Glutamatergic neuron (in vitro differentiated cells): Measurements from ENCODE around the gene SATL1. TPM values are rescaled to one million over a fixed set of nuclear protein-coding genes. Genes with fewer than 3 reads are reported as not detected.
A peak's percentile ranks its signal among the peaks of the same experiment; 100 is the strongest.

Source experiments
- DNase-seq: peaks from one replicate; pipeline ENCODE4 v3.0.0; 2022
- H3K27ac Mint-ChIP-seq: one replicate; pipeline ENCODE4 v1.8.0; 2020; ENCODE audit warnings: mild to moderate bottlenecking, mixed read lengths, inconsistent platforms; ENCODE audit not compliant: unreplicated experiment
- H3K27me3 Mint-ChIP-seq: one replicate; pipeline ENCODE4 v1.8.0; 2020; ENCODE audit warnings: mild to moderate bottlenecking, moderate library complexity, mixed read lengths, inconsistent platforms; ENCODE audit not compliant: unreplicated experiment
- H3K36me3 Mint-ChIP-seq: one replicate; pipeline ENCODE4 v1.8.0; 2020; ENCODE audit warnings: mild to moderate bottlenecking, mixed read lengths, inconsistent platforms; ENCODE audit not compliant: unreplicated experiment
- H3K4me1 Mint-ChIP-seq: one replicate; pipeline ENCODE4 v1.8.0; 2020; ENCODE audit warnings: mild to moderate bottlenecking, low read depth, mixed read lengths, inconsistent platforms; ENCODE audit not compliant: unreplicated experiment
- H3K4me3 Mint-ChIP-seq: one replicate; pipeline ENCODE4 v1.8.0; 2020; ENCODE audit warnings: mild to moderate bottlenecking, mixed read lengths, inconsistent platforms; ENCODE audit not compliant: unreplicated experiment
- H3K9me3 Mint-ChIP-seq: one replicate; pipeline ENCODE4 v1.8.0; 2020; ENCODE audit warnings: mild to moderate bottlenecking, moderate library complexity, mixed read lengths, inconsistent platforms; ENCODE audit not compliant: unreplicated experiment
- CTCF ChIP-seq: fragments of 200-600 bp; sonication (generic); IDR thresholded peaks from one replicate; pipeline ENCODE4 v1.5.0; 2021; ENCODE audit not compliant: partially characterized antibody, unreplicated experiment
- total RNA-seq: library from RNA; stranded (reverse); fragmentation: NEBNext Ultra II Directional; extraction: Animal tissue kit (Norgen Biotek cat#: 25700); gene quantifications from one replicate; pipeline ENCODE4 v1.2.1, GENCODE V29; 2021; ENCODE audit not compliant: unreplicated experiment

SATL1 gene
- total RNA-seq, 1 donor from 2014 or later = not detected

DNA sequence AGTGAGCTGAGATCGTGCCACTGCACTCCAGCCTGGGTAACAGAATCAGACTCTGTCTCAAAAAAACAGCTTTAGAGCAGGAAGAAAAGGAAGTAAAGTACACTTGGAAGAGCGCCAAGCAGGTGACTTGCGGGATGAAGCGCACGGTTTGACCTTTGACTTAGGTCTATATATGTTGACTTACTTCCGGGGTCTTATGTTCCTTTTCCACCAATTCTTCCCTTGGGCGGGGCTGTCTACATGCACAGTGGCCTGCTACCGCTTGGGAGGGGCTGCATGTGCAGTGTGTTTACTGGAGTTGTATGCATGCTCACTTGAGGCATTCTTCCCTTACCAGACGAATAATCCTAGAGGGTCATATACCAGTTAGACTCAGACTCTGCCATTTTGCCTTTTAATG, 131.3 kb downstream of the SATL1 start:
- H3K27me3 Mint-ChIP-seq = no peaks in the 10 kb centered on the region
- no peak for DNase-seq
- no peaks in the 10 kb centered on the region for H3K36me3 Mint-ChIP-seq
- no peaks in the 10 kb centered on the region for H3K9me3 Mint-ChIP-seq
- no peaks in the 10 kb centered on the region for H3K4me1 Mint-ChIP-seq
- H3K4me3 Mint-ChIP-seq = no peak overlapping the region
- no peak for TF ChIP-seq CTCF
- no peak overlapping the region for H3K27ac Mint-ChIP-seq

GRCh38 chrX:85111347-85111746, 132.2 kb downstream of the SATL1 start:
- DNase-seq = no peak
- no peaks in the 10 kb centered on the region for H3K36me3 Mint-ChIP-seq
- H3K27ac Mint-ChIP-seq = no peak overlapping the region
- no peaks in the 10 kb centered on the region for H3K4me1 Mint-ChIP-seq
- peak; percentile 78 for TF ChIP-seq CTCF
- no peaks in the 10 kb centered on the region for H3K9me3 Mint-ChIP-seq
- H3K4me3 Mint-ChIP-seq = no peak overlapping the region
- no peaks in the 10 kb centered on the region for H3K27me3 Mint-ChIP-seq

DNA sequence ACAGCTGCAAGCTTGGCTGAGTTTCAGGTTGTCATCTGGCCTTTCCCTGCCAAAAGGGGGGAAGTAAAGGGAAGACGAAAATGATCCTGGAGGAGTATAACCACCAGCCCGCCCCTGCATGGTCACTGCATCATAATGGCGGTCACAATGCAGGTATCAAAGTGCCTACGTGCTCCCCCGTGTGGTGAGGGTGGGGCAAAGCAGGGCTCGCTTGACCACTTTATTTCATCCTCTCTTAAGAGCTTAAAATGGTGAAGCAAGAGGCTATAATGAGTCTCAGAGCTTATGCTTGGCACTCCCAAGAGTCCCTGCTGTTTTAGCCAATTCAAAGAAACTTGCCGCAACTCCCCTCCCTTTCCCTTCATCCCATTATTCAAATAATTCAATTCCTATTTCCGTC, 134.3 kb downstream of the SATL1 start:
- no peaks in the 10 kb centered on the region for H3K36me3 Mint-ChIP-seq
- no peaks in the 10 kb centered on the region for H3K4me1 Mint-ChIP-seq
- no peaks in the 10 kb centered on the region for H3K27me3 Mint-ChIP-seq
- DNase-seq = peak; percentile 40
- H3K27ac Mint-ChIP-seq = no peak overlapping the region
- peak; percentile 44 for TF ChIP-seq CTCF
- H3K4me3 Mint-ChIP-seq = no peak overlapping the region
- no peaks in the 10 kb centered on the region for H3K9me3 Mint-ChIP-seq

- H3K36me3 Mint-ChIP-seq = no peaks in the 10 kb centered on the region
- H3K4me3 Mint-ChIP-seq = no peak overlapping the region
- no peak for TF ChIP-seq CTCF
- no peaks in the 10 kb centered on the region for H3K27me3 Mint-ChIP-seq
- H3K9me3 Mint-ChIP-seq = no peaks in the 10 kb centered on the region
- H3K27ac Mint-ChIP-seq = no peak overlapping the region
- no peaks in the 10 kb centered on the region for H3K4me1 Mint-ChIP-seq
- DNase-seq = no peak
Observed at GRCh38 chrX:85108165-85108564, 135.4 kb downstream of the SATL1 start.

GRCh38 chrX:85107407-85107806, 136.2 kb downstream of the SATL1 start:
- H3K4me3 Mint-ChIP-seq = no peak overlapping the region
- DNase-seq = no peak
- no peaks in the 10 kb centered on the region for H3K36me3 Mint-ChIP-seq
- no peaks in the 10 kb centered on the region for H3K27me3 Mint-ChIP-seq
- TF ChIP-seq CTCF = no peak
- H3K4me1 Mint-ChIP-seq = no peaks in the 10 kb centered on the region
- no peak overlapping the region for H3K27ac Mint-ChIP-seq
- no peaks in the 10 kb centered on the region for H3K9me3 Mint-ChIP-seq
